Ovary (tissue), 3 donors: Measurements from ENCODE around the gene CYP3A4.

Experiments
- CTCF ChIP-seq, 3 donors: fragments of 450-650 bp in 2 of 3; fragments of 200-600 bp in 1 of 3; IDR thresholded peaks; one replicate each; pipeline versions ENCODE4 v1.5.1 to v1.8.0; 2016 to 2022; ENCODE audit warnings: antibody characterized with exemption in 3 of 3, mild to moderate bottlenecking in 1 of 3
- EP300 ChIP-seq: sonication (generic); formaldehyde crosslinking; IDR thresholded peaks from one replicate; pipeline ENCODE4 v1.6.1; 2017; ENCODE audit warnings: antibody characterized with exemption
- POLR2A ChIP-seq: fragments of 450-650 bp; IDR thresholded peaks from one replicate; pipeline ENCODE4 v1.6.1; 2017; ENCODE audit warnings: antibody characterized with exemption, mild to moderate bottlenecking, moderate library complexity
- donor health status: DM: no; HTN: no; CAD: no.

- TF ChIP-seq CTCF (IDR thresholded peaks at IDR 0.05) (no peak), POLR2A (no peak), EP300 (no peak)
These were observed 49.4 kb upstream of the CYP3A4 start for GRCh38 chr7:99833289-99833877.
